Stimulated activated CD8-positive, alpha-beta memory T cell treated with anti-CD3 and anti-CD28 coated beads, Interleukin-15, amount 100 ng/mL, for 4 hours (primary cell): ENCODE measurements around the gene OR52B2.

Experiments
- DNase-seq, 2 donors: peaks; one replicate each; pipeline ENCODE4 v3.0.0-alpha.2; 2020; ENCODE audit warnings: low read depth in 2 of 2

OR52B2 gene

DNA sequence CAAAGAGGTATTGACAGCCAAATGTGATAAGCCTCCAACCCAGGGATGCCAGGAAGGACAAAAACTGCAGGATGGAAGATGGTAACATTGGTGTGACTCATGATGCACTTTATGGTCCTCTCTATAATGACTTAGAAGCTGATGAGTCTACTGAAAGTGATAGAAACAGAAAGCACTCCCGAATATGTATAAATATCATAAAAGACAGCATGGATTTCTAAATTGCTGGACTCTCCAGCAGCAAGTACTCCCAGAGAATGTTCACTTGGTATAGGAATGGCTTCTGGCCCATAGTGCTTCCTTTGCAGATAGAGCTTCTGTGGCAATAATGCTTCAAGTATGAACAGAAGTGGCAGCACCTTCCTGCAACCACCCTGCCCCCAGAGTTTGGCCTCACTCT is at the start of gene OR52B2:
Gene OR52B2 (minus strand): TSS at position 101 of the 400 bp plus-strand sequence. CDS start 0 bp downstream, at position 101.
- DNase-seq, result no peak

DNA sequence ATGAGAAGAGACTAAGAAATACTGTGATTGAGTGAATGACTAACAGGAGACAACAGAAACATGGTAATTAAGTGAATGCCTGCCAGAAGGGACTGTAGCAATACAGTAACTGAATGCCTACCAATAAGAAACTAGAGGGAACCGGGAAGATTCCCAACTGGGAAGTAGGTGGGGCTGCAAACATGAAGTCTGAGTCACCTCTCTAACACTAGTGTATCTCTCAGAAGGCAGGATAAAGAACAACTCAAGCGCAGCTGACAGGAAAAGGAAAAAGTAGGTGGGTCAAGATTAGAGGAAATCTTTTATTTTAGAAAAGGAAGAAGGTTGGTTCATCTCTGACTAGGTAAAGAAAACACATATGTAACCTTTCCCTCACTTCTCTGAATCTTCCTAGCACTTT is 49.2 kb upstream of the OR52B2 start:
- no peak for DNase-seq

- DNase-seq, result no peak
These were observed 47.6 kb upstream of the OR52B2 start for GRCh38 chr11:6217722-6218121.

- DNase-seq, result no peak
These were observed 46.4 kb upstream of the OR52B2 start for GRCh38 chr11:6216501-6216900.

DNA sequence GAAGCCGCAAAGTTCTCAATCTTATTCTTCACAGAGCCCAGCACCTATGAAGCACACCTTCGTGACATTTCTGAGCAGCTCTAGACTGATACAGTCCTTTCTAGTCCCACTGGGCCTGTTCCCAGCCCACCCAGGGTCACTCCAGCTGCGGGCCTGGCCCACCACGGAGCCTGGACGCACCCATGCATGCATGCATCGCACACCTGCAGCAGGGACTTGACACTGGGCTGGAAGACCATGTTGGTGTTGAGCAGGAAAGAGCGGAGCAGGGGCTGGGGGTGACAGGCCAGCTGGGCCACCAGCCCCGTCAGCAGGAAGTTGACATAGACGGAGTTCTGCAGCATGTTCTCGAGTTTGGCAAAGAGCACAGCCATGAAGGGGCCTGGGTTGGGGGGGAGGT is 44.4 kb upstream of the OR52B2 start:
- DNase-seq, result no peak

DNA sequence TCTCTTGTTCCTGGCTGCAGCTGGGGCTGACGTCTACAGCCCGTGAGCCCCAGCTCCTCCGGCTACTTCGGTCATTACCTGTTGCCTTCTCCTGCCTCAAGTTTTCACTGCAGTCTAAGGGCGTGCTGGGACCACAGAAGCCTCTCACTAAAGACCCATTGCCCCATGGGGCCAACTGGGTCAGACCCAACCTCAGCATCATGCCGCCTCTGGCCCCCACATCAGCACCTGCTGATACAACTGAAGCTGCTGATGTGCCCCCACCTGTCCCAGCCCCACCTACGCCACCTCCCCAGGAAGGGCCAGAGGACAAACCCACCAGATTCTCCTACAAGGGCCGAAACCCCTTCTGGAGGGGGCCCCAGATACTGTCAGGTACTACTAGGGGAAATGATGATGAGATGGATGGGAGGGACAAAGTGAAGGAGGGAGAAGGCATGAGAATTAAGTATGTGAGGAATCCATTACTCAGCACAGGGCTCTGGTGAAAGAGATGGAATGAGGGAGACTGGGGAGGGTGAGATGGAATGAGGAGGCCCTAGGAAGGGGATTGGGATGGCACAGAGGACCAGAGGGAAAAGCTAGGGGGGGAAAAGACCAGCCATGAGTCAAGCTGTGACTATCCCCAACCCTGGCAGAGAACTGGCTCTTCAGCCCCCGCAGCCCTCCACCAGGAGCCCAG is 40.3 kb upstream of the OR52B2 start:
- DNase-seq, result no peak

GRCh38 chr11:6209801-6210200 is 39.7 kb upstream of the OR52B2 start:
- DNase-seq, result no peak

GRCh38 chr11:6206456-6207180 is 36.5 kb upstream of the OR52B2 start:
- no peak for DNase-seq

- DNase-seq, result no peak
These were observed 35.2 kb upstream of the OR52B2 start, which contains the start of gene C11orf42 for GRCh38 chr11:6205366-6205765. TSS of gene C11orf42 (plus strand) at chr11:6205557. CDS start at chr11:6205616, 59 bp downstream.

DNA sequence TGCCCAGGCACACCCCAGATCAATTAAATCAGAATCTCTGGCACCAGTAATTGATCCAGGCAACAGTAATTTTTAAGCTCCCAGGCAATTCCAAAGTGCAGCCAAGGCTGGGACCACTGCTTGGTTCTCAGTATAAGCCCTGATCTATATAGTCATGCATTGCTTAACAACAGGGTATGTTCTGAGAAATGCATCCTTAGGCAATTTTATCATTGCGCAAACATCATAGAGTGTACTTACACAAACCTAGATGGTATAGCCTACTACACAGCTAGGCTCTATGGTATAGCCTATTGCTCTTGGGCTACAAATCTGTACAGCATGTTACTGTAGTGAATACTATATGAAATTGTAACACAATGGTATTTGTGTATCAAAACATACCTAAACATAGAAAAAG is 34.6 kb upstream of the OR52B2 start:
- DNase-seq, result no peak

DNA sequence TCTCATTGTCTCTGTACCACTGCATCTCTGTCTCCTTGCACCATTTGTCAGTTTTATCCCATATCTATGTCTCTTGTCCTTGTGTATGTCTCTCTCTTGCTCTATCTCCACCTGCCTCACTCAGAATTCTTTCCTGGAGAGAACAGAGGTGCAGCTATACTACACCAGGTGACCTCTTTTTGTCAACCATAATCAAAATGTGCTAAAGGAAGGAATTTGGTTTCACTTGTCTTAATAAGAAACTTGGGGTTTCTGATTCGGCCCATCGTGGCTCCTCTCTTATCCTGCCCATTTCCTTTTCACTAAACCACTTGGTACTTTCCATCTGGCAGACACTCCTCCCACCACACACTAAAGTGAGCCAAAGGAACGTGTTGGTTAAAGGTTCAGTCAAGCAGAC is 33.2 kb upstream of the OR52B2 start:
- no peak for DNase-seq

DNA sequence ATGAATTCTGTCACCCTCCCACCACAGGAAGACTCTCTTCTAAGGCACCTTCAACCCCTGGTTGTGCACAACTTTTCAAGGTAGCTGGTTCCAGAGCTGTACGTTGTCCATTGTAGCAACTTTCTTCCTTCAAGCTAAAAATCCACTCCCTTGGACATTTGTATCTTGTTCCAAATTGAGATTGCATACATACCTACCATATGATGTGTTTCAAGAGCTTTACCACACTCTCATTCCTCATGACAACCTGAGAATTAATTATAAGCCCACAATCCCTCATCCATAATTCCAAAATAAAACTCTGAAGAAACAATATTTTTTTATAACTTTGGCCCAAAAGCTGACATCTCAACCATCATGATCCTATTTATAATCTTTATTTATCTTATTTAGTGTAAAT is 31.9 kb upstream of the OR52B2 start:
- DNase-seq, result no peak

GRCh38 chr11:6201481-6201880 is 31.4 kb upstream of the OR52B2 start:
- no peak for DNase-seq

- no peak for DNase-seq
These were observed 30.8 kb upstream of the OR52B2 start for GRCh38 chr11:6200975-6201374.

DNA sequence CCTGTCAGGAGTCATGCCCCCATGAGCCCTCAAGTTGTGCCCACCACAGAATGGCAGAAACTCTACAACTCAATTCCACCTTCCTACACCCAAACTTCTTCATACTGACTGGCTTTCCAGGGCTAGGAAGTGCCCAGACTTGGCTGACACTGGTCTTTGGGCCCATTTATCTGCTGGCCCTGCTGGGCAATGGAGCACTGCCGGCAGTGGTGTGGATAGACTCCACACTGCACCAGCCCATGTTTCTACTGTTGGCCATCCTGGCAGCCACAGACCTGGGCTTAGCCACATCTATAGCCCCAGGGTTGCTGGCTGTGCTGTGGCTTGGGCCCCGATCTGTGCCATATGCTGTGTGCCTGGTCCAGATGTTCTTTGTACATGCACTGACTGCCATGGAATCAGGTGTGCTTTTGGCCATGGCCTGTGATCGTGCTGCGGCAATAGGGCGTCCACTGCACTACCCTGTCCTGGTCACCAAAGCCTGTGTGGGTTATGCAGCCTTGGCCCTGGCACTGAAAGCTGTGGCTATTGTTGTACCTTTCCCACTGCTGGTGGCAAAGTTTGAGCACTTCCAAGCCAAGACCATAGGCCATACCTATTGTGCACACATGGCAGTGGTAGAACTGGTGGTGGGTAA is 29.2 kb upstream of the OR52B2 start, which contains the start of gene OR52W1:
Gene OR52W1 (plus strand): TSS at position 51 of the 637 bp plus-strand sequence. CDS start 0 bp downstream, at position 51.
- no peak for DNase-seq

DNA sequence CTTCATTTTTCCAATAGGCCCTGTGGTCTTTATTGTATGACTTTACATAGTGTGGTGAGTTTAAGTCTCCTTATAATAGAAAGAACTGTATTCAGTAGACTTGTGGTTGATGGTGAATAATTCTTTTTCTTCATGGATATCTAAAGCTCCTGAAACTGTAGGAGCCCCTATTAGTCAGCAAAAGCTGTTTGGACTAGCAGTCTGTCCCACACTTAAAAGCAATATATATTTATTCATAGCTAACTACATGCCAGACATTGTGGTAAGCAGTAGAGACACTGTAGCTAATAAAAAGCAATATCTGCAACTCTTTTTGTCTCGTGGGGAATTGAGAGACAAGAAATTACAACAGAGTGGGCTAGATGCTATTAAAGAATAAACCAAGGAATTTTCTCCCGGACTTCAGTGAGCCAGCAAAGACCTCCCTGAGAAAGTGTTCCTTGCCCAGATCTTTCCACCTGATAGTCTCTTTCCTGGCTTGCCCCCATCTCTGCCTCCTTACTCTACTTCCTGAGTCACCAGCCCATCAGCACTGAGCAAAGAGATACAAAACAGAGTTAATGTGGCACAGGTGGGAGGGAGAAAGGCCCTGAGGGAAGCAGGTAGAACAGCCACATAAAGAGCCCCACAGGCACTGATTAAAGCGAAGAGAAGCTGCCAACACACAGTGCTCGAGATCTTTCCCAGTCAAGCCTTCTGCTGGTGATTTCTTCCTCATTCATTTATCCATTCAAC is 27.5 kb upstream of the OR52B2 start:
- no peak for DNase-seq

DNA sequence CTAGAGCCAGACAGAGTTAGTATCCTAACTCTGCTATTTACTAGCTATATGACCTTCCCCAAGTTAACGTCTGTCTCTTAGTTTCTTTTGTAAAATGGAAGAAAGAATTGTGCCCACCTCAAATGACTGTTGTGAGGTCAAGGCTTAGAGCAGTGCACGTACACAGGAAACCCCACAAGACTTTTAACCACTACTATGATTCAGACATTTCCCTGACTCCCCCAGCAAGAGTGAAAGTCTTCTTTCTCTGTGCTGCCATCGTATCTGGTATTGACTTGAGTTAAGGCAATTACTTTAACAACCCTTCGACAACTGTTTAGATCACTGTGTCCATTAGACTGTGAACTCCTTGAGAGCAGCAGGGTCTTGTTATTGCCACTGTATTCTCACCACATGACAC is 26.3 kb upstream of the OR52B2 start:
- no peak for DNase-seq

- no peak for DNase-seq
These were observed 24.0 kb upstream of the OR52B2 start for GRCh38 chr11:6194065-6194581.

DNA sequence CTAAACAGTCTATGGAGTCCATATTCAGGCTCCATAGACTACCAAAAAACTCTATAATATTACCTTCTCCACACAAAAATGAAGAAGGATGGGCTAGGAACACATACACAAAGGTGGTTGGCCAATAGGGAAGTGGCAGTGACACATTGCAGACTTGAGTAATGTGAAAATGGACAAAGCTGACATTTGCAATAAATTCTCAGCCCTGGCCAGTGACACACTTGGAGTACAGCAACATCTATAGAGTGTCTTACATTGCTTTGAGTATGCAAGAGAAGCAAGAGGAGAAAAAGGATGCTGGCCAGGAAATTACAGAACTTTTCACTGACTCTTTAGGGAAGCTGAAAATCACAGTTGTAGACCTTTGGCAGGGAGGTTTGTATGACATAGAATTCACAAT is 21.6 kb upstream of the OR52B2 start:
- no peak for DNase-seq

DNA sequence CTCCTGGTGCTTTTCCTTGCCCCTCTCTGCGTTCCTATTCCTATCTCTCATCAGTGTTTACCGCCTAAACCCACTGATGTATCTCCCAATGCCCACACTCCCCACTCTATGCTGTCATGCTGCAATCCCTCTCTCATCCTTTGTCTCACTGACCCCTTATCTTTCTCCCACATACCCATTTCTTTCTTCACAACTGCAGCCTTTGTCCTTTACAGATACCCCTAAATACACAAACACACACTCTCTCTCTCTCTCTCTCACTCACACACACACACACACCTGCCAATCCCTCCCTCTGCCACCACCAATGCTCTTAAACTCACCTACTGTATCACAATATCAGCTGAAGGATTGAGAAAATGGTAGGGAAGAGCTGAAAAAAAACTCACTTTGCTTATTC is 5.3 kb upstream of the OR52B2 start:
- no peak for DNase-seq

- no peak for DNase-seq
These were observed 13.3 kb downstream of the OR52B2 start for GRCh38 chr11:6156628-6157359.
